Aorta (tissue), 5 donors: ENCODE data around the gene TEX101. TPM values are rescaled to one million over a fixed set of nuclear protein-coding genes. Genes with fewer than 3 reads are reported as not detected.

ENCODE experiments used
- ATAC-seq: fragments of 200-7000 bp; cut with Tn5 transposase; one replicate; pipeline ENCODE4 v1.9.1; 2022; ENCODE audit warnings: moderate library complexity; ENCODE audit not compliant: low FRiP score
- DNase-seq, 2 donors: peaks; one replicate each; pipeline ENCODE4 v3.0.0-alpha.2; 2020
- H3K27ac ChIP-seq, 2 donors: one replicate each; pipeline ENCODE4 v1.5.1; 2013; ENCODE audit warnings: low read length in 2 of 2, mild to moderate bottlenecking in 2 of 2, moderate library complexity in 2 of 2, control low read depth in 1 of 2, inconsistent platforms in 1 of 2, low read depth in 1 of 2
- H3K27me3 ChIP-seq, 2 donors: one replicate each; pipeline ENCODE4 v1.6.1; 2013; ENCODE audit warnings: control low read depth in 1 of 2, low read length in 1 of 2, mild to moderate bottlenecking in 1 of 2, moderate library complexity in 1 of 2; ENCODE audit not compliant: insufficient read depth in 2 of 2, control insufficient read depth in 1 of 2
- H3K36me3 ChIP-seq, 2 donors: one replicate each; pipeline ENCODE4 v1.6.1; 2013; ENCODE audit warnings: control low read depth in 1 of 2, low read length in 1 of 2, mild to moderate bottlenecking in 1 of 2; ENCODE audit not compliant: insufficient read depth in 2 of 2, control insufficient read depth in 1 of 2
- H3K4me1 ChIP-seq, 2 donors: one replicate each; pipeline ENCODE4 v1.6.1; 2013; ENCODE audit warnings: low read length in 2 of 2, control low read depth in 1 of 2, mild to moderate bottlenecking in 1 of 2, moderate library complexity in 1 of 2; ENCODE audit not compliant: insufficient read depth in 2 of 2, control insufficient read depth in 1 of 2
- H3K4me3 ChIP-seq, 2 donors: one replicate each; pipeline ENCODE4 v1.5.1; 2013; ENCODE audit warnings: low read length in 2 of 2, control low read depth in 1 of 2, mild to moderate bottlenecking in 1 of 2
- H3K9me3 ChIP-seq: one replicate; pipeline ENCODE4 v1.6.1; 2013; ENCODE audit warnings: mild to moderate bottlenecking, low read length; ENCODE audit not compliant: control insufficient read depth
- whole genome bisulfite sequencing, 2 donors: extraction: QIAGEN DNeasy Blood & Tissue Kit; methylation state at CpG; one replicate each; pipeline ENCODE4 v1.1.7; 2013; 5-methylcytosine and 5-hydroxymethylcytosine counted together
- intact Hi-C, 2 donors: fragments of 100-400 bp; cut with DNase I; formaldehyde crosslinking; loops; one replicate each; pipeline versions ENCODE4 v1.14.2 to v1.15.0; 2022
- polyA plus RNA-seq, 2 donors: library from polyadenylated mRNA; stranded (reverse); fragments of 200-250 nt; gene quantifications; one replicate each; pipeline ENCODE4 v1.2.3, GENCODE V29; 2013
- total RNA-seq, 2 donors: library from RNA; stranded (reverse); fragmentation: NEBNext Ultra II Directional; extraction: Animal tissue kit (Norgen Biotek cat#: 25700); gene quantifications; one replicate each; pipeline ENCODE4 v1.2.1, GENCODE V29; 2021
- donor health status: healthy with polysubstance abuse.
- donor health status: Bipolar disorder and iron deficiency.
- donor health status: DM: no; HTN: no; CAD: no.
- donor health status: DM: no; HTN: no; CAD: no.
- donor health status: DM: yes; HTN: yes; CAD: no.

The TEX101 gene
- total and polyA plus RNA-seq, 4 donors: not detected

DNA sequence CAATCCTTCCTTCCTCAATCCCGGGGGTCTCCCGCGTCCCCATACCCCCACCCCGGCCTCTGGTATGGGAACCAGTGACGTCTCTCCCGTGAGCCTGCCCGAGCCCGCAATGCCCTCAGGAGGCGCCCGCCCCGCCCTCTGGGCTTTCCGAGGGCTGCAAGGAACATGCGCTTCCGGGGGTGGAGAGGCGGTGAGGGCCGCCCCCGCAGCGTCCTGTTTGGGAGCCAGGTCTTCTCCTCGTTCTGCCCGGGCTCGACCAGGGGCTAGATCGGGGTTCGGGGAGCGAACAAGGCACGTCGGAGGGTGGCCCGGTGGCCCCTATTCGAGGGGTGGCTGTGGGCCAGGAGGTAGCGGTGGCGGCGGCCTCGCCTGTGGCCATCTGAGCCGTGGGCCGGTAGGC lies 6.6 kb upstream of the TEX101 start:
- no peak for ATAC-seq

DNA sequence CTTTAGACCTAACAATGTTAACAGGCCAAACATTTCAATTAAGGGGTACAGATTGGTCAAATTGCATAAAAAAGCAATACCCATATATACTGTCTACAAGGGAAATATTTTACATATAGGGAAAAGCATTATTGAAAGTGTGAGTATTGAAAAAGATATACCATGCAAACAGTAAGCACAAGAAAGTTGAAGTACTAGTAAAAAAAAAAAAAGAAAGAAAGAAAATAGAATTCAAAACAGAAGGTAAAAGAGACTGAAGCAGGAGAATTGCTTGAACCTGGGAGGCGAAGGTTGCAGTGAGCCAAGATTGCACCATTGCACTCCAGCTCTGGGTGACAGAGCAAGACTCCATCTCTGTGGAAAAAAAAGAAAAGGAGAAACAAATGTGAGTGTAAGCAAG lies 5.3 kb upstream of the TEX101 start:
- H3K9me3 ChIP-seq: no peaks in the 10 kb centered on the region
- WGBS, 2 donors: 86 to 91% methylated on average over 1 of the region's 1 CpG
- ATAC-seq: no peak
- DNase-seq: no peak
- intact Hi-C loops: no loop called here
- H3K36me3 ChIP-seq: no peaks in the 10 kb centered on the region
- H3K27me3 ChIP-seq: no peaks in the 10 kb centered on the region
- no peaks in the 10 kb centered on the region for H3K4me1 ChIP-seq
- no peak overlapping the region for H3K27ac ChIP-seq
- no peak overlapping the region for H3K4me3 ChIP-seq

More for the DNA sequence above, 6.6 kb upstream of the TEX101 start:
- intact Hi-C loops: no loop called here
- 80 to 86% methylated on average over 34 of the region's 34 CpGs for WGBS, 2 donors
- no peak overlapping the region for H3K4me3 ChIP-seq
- H3K27ac ChIP-seq: no peak overlapping the region
- no peaks in the 10 kb centered on the region for H3K36me3 ChIP-seq
- H3K27me3 ChIP-seq: no peaks in the 10 kb centered on the region
- no peaks in the 10 kb centered on the region for H3K4me1 ChIP-seq
- no peaks in the 10 kb centered on the region for H3K9me3 ChIP-seq
- DNase-seq: no peak

DNA sequence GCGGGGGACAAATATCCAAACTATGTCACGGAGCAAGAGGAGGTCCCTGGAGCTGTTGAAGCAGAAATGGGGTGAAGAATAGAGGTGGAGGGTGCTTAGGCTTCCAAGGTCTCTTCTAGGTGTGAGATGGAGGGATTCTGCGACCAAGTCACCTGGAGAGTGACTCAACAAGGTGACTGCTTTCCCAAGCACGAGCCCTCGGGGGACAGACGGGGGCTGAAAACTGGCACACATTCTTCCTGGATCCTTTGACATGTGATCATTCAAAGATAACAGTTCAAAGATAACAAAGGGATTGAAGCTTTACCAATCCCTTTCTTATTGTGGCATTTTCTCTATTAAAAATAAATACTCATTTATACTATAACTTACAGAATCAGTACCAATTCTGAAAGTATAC lies 2.2 kb upstream of the TEX101 start:
- H3K4me3 ChIP-seq: no peak overlapping the region
- H3K4me1 ChIP-seq: no peaks in the 10 kb centered on the region
- DNase-seq (no peak), ATAC-seq (no peak)
- intact Hi-C loops: no loop called here
- H3K27me3 ChIP-seq: no peaks in the 10 kb centered on the region
- no peaks in the 10 kb centered on the region for H3K9me3 ChIP-seq
- no peak overlapping the region for H3K27ac ChIP-seq
- 82 to 85% methylated on average over 6 of the region's 6 CpGs for WGBS, 2 donors
- H3K36me3 ChIP-seq: no peaks in the 10 kb centered on the region

DNA sequence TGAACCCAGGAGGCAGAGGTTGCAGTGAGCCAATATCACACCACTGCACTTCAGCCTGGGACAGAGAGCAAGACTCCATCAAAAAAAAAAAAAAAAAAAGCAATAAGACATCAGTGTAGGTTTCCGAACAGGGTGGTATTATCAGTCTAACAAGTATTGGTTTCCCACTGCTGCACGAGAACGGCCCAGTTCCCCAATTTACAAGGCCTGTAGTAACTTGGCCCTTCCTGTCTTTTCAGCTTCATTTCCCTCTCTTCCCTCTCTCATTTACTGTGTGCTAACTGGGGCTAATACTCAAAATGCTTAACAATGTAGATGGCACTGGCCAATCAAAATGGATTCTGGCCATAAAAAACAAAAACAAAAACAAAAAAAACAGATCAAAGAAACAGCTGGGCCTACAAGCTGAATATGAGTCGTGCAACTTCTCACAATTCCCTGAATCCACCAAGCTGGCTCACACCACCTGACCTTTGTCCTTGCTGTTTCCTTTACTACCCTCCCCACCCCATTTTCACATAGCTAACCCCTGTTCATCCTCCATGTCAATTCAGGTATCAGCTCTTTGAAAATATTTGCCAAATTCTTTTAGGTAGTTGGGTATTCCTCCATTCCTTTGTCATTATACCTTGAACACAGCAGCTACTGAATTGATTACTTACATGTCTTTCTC lies 2.4 kb downstream of the TEX101 start:
- no peak overlapping the region for H3K4me3 ChIP-seq
- DNase-seq (no peak), ATAC-seq (no peak)
- intact Hi-C loops: no loop called here
- WGBS, 2 donors: 84 to 86% methylated on average over 4 of the region's 4 CpGs
- H3K36me3 ChIP-seq: no peaks in the 10 kb centered on the region
- H3K9me3 ChIP-seq: no peaks in the 10 kb centered on the region
- no peaks in the 10 kb centered on the region for H3K4me1 ChIP-seq
- H3K27ac ChIP-seq: no peak overlapping the region
- H3K27me3 ChIP-seq: no peaks in the 10 kb centered on the region

DNA sequence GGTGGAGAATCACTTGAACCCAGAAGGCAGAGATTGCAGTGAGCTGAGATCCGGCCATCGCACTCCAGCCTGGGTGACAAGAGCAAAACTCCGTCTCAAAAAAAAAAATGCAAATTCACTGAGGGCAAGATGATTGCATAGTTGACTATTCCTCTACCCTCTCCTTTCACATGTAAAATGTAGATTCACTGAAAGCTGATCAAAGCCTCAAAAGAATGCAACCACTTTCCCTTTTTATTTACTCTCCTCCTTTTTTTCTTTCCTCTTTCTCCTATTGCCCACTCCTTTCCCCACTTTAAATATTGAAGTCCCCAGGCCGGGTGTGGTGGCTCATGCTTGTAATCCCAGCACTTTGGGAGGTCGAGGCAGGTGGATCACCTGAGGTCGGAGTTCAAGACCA lies 6.3 kb downstream of the TEX101 start:
- no peak for DNase-seq
- Histone ChIP-seq H3K9me3 (no peaks in the 10 kb centered on the region), H3K27ac (no peak overlapping the region), H3K4me3 (no peak overlapping the region), H3K27me3 (no peaks in the 10 kb centered on the region), H3K4me1 (no peaks in the 10 kb centered on the region), H3K36me3 (no peaks in the 10 kb centered on the region)
- intact Hi-C loops: no loop called here
- ATAC-seq: no peak
- WGBS, 2 donors: 70 to 74% methylated on average over 6 of the region's 6 CpGs

DNA sequence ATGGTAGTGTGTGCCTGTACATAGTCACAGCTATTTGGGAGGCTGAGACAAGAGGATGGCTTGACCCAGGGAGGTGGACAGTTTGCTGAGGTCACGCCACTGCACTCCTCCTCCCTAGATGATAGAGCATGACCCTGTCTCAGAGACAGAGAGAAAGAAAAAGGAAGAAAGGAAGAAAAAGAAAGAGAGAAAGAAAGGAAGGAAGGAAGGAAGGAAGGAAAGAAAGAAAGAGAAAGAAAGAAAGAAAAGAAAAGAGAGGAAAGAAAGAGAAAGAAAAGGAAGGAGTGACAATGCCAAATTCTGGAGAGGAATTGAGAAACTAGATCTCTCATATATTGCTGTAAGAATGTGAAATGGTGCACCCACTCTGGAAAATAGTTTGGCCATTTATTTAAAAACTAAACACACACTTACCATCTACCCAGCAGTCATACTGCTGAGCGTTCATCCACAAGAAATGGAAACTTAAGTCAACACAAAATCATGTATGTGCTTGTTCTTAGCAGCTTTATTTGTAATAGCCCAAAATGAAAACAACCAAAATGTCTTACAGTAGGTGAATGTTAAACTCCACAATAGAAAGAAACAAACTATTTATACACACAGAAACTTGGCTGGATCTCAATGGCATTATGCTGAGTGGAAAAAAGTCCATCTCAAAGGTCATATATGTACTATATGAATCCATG lies 7.5 kb downstream of the TEX101 start:
- H3K27me3 ChIP-seq: no peaks in the 10 kb centered on the region
- H3K9me3 ChIP-seq: no peaks in the 10 kb centered on the region
- WGBS, 2 donors: 62 to 64% methylated on average over 2 of the region's 2 CpGs
- H3K4me1 ChIP-seq: no peaks in the 10 kb centered on the region
- H3K36me3 ChIP-seq: no peaks in the 10 kb centered on the region
- DNase-seq (no peak), ATAC-seq (no peak)
- no peak overlapping the region for H3K27ac ChIP-seq
- H3K4me3 ChIP-seq: no peak overlapping the region
- intact Hi-C loops: no loop called here

DNA sequence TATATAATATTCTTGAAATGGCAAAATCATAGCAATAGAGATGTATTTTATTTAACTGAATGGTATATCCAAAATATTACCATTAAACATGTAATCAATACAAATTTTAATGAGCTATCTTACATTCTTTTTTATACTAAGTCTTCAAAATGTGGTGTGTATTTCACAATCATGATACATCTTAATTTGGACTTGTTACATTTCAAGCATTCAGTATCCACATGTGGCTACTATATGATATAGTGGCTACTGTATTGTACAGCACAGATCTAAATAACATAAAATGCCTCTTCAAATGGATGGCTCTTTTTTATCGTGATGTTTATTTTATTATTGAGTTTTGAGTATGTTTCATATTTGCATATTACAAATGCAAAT lies 8.0 kb downstream of the TEX101 start:
- Histone ChIP-seq H3K36me3 (no peaks in the 10 kb centered on the region), H3K9me3 (no peaks in the 10 kb centered on the region), H3K27ac (no peak overlapping the region), H3K27me3 (no peaks in the 10 kb centered on the region), H3K4me3 (no peak overlapping the region), H3K4me1 (no peaks in the 10 kb centered on the region)
- DNase-seq (no peak), ATAC-seq (no peak)
- intact Hi-C loops: no loop called here
- 83 to 85% methylated on average over 1 of the region's 1 CpG for whole genome bisulfite sequencing, 2 donors

DNA sequence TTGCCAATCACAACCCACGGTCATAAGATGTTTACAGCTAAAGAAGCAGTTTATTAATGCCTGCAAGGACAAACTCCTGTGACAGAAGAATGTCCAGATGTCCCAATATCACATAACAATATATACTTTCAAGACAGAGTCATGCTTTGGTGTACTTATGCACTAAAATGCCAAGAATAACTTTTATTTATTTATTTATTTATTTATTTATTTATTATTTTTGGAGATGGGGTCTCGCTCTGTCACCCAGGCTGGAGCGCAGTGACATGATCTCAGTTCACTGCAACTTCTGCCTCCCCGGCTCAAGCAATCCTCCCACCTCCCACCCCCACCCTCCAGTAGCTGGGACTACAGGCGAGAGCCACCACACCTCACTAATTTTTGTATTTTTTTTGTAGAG lies 9.1 kb downstream of the TEX101 start:
- ATAC-seq: no peak
- no peaks in the 10 kb centered on the region for H3K27me3 ChIP-seq
- no peaks in the 10 kb centered on the region for H3K4me1 ChIP-seq
- 69 to 71% methylated on average over 5 of the region's 5 CpGs for WGBS, 2 donors
- no peak overlapping the region for H3K27ac ChIP-seq
- DNase-seq: no peak
- H3K9me3 ChIP-seq: no peaks in the 10 kb centered on the region
- intact Hi-C loops: no loop called here
- H3K4me3 ChIP-seq: no peak overlapping the region
- no peaks in the 10 kb centered on the region for H3K36me3 ChIP-seq
